ENCODE data around the gene PMIS2. TPM values are rescaled to one million over a fixed set of nuclear protein-coding genes. Genes with fewer than 3 reads are reported as not detected.

PMIS2 gene
- polyA plus RNA-seq (2012; ENCODE audit: low read depth, missing spikeins) = not detected

DNA sequence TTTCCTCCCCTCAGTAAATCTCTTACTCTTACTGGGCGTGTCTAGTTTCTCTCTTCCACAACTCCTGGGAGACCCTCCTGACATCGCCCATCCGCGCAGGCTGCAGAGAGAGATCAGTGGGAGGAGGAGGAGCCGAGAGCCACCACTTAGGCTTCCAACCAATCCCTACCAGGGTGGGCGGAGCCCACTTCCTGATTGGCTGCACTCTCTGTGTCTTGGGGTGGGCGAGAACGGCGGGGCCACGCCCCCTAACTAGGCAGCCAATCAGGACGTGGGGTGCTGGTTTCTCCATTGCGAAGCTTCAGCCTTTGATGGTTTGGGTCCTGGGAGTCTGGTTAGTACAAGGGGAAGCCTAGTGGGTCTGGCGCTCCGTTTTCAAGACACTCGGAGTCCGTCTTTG is at the start of gene PMIS2:
PMIS2 (plus strand) TSS at position 326 of the 400 bp plus-strand sequence. CDS start 87 bp downstream, outside the sequence.
- DNase-seq (ENCODE audit: insufficient read length, low spot score) = no peak
- TF ChIP-seq SPI1 (IDR thresholded peaks at IDR 0.05; ENCODE audit: low read depth, low read length) = no peak
- no peak for TF ChIP-seq PAX5 (IDR thresholded peaks at IDR 0.05; ENCODE audit: insufficient read depth, low read length, severe bottlenecking)
- TF ChIP-seq POLR2AphosphoS5 (IDR thresholded peaks at IDR 0.05; ENCODE audit: low read depth, low read length) = no peak
- TF ChIP-seq POU2F2 (IDR thresholded peaks at IDR 0.05; ENCODE audit: low read depth, low read length) = no peak
- TF ChIP-seq POLR2A (IDR thresholded peaks at IDR 0.05; ENCODE audit: low read depth, low read length) = no peak
- no peak for TF ChIP-seq TAF1 (IDR thresholded peaks at IDR 0.05; ENCODE audit: low read depth, low read length)

DNA sequence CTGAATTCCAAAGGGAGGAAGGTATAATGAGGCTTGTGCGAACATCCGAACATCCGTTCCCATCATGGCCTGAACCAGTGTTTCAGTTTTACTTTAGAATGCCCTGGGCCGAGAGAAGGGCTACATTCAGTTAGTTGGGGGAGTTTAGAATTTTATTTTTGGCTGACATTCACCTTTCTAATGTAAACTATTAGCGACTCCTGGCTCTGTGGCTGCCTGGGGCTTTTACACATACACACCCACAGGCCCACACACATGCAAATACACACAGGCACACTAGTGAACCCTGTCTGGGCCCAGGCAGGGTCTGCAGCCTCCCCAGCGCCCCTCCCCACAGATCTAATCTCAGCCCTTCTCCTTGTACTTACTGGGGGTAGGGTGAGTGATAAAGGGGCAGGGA is 46.7 kb upstream of the PMIS2 start:
- peak; percentile 82 for FAIRE-seq
- TF ChIP-seq POLR2AphosphoS5 (IDR thresholded peaks at IDR 0.05; ENCODE audit: low read depth, low read length) (no peak), POLR2A (IDR thresholded peaks at IDR 0.05; ENCODE audit: low read depth, low read length) (no peak), SPI1 (IDR thresholded peaks at IDR 0.05; ENCODE audit: low read depth, low read length) (no peak), POU2F2 (IDR thresholded peaks at IDR 0.05; ENCODE audit: low read depth, low read length) (peak; percentile 49; the same call in 1 of the 2 replicates), TAF1 (IDR thresholded peaks at IDR 0.05; ENCODE audit: low read depth, low read length) (no peak), PAX5 (IDR thresholded peaks at IDR 0.05; ENCODE audit: insufficient read depth, low read length, severe bottlenecking) (no peak)

More for the DNA sequence above, at the start of gene PMIS2:
- no peak for FAIRE-seq

DNA sequence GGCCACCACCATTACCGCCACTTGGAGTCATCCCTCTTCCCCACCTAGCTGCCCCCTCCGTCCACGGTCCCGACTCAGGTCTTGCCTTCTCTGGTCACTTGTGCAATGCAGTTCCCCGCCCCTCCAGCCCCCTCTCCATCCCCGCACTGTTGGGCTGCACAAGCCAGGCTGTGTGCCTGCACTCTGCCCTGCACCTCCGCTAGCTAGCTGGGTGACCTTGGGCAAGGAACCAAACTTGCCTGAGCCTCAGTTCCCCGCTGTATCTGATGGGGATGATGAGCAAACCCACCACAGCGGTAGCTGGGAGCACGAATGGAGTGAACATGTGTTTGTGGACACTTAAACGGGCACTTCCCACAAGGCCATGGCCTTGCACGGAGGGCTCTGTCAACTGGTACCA is 46.1 kb upstream of the PMIS2 start:
- TF ChIP-seq POU2F2 (IDR thresholded peaks at IDR 0.05; ENCODE audit: low read depth, low read length) = no peak
- peak; percentile 19; the same call in 1 of the 2 replicates for TF ChIP-seq POLR2AphosphoS5 (IDR thresholded peaks at IDR 0.05; ENCODE audit: low read depth, low read length)
- DNase-seq (ENCODE audit: insufficient read length, low spot score) = no peak
- no peak for FAIRE-seq

More for the DNA sequence above, 46.7 kb upstream of the PMIS2 start:
- no peak for DNase-seq (ENCODE audit: insufficient read length, low spot score)

DNA sequence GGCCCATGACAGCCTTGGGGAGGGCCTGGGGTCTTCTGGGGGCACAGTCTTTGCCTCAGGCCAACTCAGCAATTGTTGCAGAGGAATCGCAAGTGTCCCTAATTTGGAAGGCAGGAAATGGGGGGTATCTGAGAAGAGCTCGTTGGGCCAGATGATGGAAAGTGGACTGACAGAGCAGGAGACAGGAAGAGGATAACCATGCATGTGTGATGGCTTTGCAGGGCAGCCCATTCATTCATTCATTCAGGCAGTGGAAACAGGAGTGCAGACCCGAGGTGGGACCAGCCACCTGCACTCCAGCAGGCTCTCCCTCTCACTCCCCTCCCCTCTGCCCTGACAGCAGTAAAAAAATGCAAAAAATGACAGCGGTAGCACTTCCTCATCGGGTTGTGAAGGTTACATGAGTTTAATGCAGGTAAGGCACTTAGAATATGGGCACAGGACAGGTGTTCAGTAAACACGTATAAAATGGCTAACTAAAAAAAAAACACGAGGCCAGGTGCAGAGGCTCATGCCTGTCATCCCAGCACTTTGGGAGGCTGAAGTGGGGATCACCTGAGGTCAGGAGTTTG is 45.5 kb upstream of the PMIS2 start:
- TF ChIP-seq SPI1 (IDR thresholded peaks at IDR 0.05; ENCODE audit: low read depth, low read length) = peak; percentile 86
- no peak for TF ChIP-seq POLR2AphosphoS5 (IDR thresholded peaks at IDR 0.05; ENCODE audit: low read depth, low read length)
- DNase-seq (ENCODE audit: insufficient read length, low spot score) (no peak), FAIRE-seq (peak; percentile 89)

DNA sequence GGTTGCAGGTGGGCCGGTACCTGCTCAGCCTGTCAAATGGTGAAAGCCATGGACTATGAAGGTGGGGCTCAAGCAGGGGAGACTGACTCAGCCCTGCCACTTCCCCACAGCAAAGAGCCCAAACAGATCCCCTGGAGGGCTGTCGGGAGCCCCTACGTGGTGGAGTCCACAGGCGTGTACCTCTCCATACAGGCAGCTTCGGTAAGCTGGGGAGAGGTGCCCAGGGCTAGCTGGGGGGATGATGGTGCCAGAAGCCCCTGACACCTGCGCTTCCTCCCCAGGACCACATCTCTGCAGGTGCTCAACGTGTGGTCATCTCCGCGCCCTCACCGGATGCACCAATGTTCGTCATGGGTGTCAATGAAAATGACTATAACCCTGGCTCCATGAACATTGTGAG is 43.8 kb upstream of the PMIS2 start:
- TF ChIP-seq POLR2AphosphoS5 (IDR thresholded peaks at IDR 0.05; ENCODE audit: low read depth, low read length) = no peak
- TF ChIP-seq POLR2A (IDR thresholded peaks at IDR 0.05; ENCODE audit: low read depth, low read length) = no peak
- TF ChIP-seq SPI1 (IDR thresholded peaks at IDR 0.05; ENCODE audit: low read depth, low read length) = no peak
- no peak for TF ChIP-seq PAX5 (IDR thresholded peaks at IDR 0.05; ENCODE audit: insufficient read depth, low read length, severe bottlenecking)
- TF ChIP-seq POU2F2 (IDR thresholded peaks at IDR 0.05; ENCODE audit: low read depth, low read length) = no peak
- no peak for TF ChIP-seq TAF1 (IDR thresholded peaks at IDR 0.05; ENCODE audit: low read depth, low read length)
- FAIRE-seq = no peak
- no peak for DNase-seq (ENCODE audit: insufficient read length, low spot score)

DNA sequence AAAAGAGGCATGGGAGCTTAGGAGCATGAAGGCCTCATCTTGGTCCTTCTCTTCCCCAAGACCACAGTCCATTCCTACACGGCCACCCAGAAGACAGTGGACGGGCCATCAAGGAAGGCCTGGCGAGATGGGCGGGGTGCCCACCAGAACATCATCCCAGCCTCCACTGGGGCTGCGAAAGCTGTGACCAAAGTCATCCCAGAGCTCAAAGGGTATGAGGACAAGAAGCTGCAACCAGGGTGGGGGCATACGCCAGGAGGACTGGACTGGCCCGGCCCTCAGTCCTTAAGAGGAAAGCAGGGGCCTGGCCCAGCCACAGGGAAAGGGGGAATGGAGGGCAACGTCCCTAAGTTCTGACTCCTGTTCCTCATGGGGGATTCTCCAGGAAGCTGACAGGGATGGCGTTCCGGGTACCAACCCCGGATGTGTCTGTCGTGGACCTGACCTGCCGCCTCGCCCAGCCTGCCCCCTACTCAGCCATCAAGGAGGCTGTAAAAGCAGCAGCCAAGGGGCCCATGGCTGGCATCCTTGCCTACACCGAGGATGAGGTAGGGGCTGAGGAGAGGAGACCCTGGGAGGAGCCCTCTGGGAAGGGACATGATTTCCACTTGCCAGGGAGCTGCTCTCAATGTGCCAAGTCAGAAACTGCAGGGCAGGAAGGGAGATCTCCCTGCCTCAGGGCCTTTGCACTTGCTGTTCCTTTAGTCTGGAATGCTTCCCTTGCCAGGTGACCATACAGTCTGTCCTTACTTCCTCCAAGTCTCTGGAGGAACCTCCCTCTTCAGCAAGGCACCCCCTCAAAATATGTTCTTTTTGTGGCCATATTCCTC is 42.5 kb upstream of the PMIS2 start:
- FAIRE-seq (no peak), DNase-seq (ENCODE audit: insufficient read length, low spot score) (no peak)
- TF ChIP-seq TAF1 (IDR thresholded peaks at IDR 0.05; ENCODE audit: low read depth, low read length) = no peak
- peak; percentile 45; the same call in 1 of the 2 replicates for TF ChIP-seq POLR2A (IDR thresholded peaks at IDR 0.05; ENCODE audit: low read depth, low read length)

DNA sequence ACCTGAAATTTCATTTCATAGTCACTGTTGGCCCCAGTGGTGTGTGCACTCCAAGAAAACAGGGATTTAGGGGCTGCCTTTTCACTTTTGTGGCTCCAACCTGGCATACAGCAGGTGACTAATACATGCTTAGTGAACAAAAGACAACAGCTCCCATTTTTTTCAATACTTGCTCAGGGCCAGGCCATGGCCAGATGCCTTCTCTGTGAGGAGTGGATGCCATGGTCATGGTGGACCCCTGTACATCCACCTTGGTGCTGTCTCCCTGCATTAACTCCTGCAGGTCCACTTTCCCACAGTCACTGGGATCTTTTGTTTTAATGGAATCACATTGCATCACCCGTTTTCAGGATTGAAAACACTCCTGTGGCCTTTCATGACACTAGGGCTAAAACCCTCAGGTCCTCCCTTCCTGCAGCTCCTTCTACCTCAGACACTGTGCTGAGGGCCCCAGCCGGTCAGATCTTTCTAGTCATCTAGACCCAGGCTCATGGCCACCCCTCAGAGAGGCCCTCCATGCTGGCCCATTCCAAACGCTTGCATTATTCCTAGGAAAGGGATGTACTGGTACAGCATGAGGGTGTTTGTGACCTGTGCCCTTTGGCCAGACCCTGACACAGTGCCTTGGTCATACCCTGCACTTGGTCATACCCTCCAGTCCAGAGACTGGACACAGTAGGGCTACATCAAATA is 41.7 kb upstream of the PMIS2 start:
- peak; percentile 69 for FAIRE-seq
- no peak for TF ChIP-seq TAF1 (IDR thresholded peaks at IDR 0.05; ENCODE audit: low read depth, low read length)
- no peak for TF ChIP-seq POU2F2 (IDR thresholded peaks at IDR 0.05; ENCODE audit: low read depth, low read length)
- no peak for TF ChIP-seq PAX5 (IDR thresholded peaks at IDR 0.05; ENCODE audit: insufficient read depth, low read length, severe bottlenecking)
- TF ChIP-seq SPI1 (IDR thresholded peaks at IDR 0.05; ENCODE audit: low read depth, low read length) = no peak
- no peak for TF ChIP-seq POLR2AphosphoS5 (IDR thresholded peaks at IDR 0.05; ENCODE audit: low read depth, low read length)
- no peak for TF ChIP-seq POLR2A (IDR thresholded peaks at IDR 0.05; ENCODE audit: low read depth, low read length)
- no peak for DNase-seq (ENCODE audit: insufficient read length, low spot score)

DNA sequence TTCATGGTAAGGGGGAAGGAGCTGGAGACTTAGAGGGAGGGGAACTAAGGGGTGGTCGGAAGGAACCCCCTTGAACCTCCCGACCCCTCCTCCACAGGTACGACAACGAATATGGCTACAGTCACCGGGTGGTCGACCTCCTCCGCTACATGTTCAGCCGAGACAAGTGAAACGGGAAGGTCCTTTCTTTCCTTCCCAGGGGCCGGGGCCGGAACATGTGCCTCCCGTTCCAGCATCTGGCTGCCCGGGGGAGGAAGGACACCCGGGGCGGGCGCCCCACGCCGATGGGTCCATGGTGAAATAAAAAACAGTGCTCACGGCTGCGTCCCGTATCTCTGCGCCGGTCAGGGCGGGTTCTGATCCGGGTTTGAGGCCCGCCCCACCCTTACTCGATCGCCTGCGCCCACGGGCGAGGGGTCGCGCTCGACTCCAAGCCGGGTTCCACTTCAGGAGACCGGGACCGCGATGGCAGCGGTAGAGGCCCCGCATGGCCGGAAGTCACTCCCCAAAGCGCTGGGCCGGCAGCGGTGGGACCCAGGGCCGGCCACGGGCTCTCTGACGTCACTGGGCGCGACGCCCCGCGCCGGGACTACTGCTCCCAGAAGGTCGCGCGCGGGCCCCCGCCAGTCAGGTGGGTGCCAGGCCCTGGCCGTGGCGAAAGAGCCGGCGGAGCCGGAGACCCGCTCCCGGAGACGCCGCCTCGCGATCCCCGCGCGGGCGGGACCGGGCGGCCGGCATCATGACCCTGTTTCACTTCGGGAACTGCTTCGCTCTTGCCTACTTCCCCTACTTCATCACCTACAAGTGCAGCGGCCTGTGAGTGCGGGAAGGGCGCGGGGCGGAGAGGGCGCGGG is 40.7 kb upstream of the PMIS2 start, which contains the start of gene TMEM147:
TMEM147 (plus strand) TSS at position 626 of the 854 bp plus-strand sequence; CDS start at position 740, 114 bp downstream.
- peak; percentile 90 for FAIRE-seq
- DNase-seq (ENCODE audit: insufficient read length, low spot score) = peak; percentile 100
- TF ChIP-seq SPI1 (IDR thresholded peaks at IDR 0.05; ENCODE audit: low read depth, low read length) = no peak
- no peak for TF ChIP-seq POLR2A (IDR thresholded peaks at IDR 0.05; ENCODE audit: low read depth, low read length)
- no peak for TF ChIP-seq POU2F2 (IDR thresholded peaks at IDR 0.05; ENCODE audit: low read depth, low read length)
- 0 out of 2 replicates have a peak, but pooled peaks have one; percentile 48 for TF ChIP-seq POLR2AphosphoS5 (IDR thresholded peaks at IDR 0.05; ENCODE audit: low read depth, low read length)
- peak; percentile 22 for TF ChIP-seq PAX5 (IDR thresholded peaks at IDR 0.05; ENCODE audit: insufficient read depth, low read length, severe bottlenecking)
- TF ChIP-seq TAF1 (IDR thresholded peaks at IDR 0.05; ENCODE audit: low read depth, low read length) = peak; percentile 41; the same call in 1 of the 2 replicates

Data from GM12891 (cell line).